Parathyroid adenoma (tissue), 2 donors: Measurements from ENCODE around the gene SLC2A4RG.

ENCODE experiments used
- H2AFZ ChIP-seq: fragments of 300-600 bp; sonication (generic); one replicate; pipeline ENCODE4 v1.7.0; 2017; ENCODE audit warnings: antibody characterized with exemption, mild to moderate bottlenecking
- H3K27ac ChIP-seq: fragments of 300-600 bp; sonication (generic); one replicate; pipeline ENCODE4 v1.7.0; 2017
- H3K27me3 ChIP-seq: fragments of 300-600 bp; sonication (generic); one replicate; pipeline ENCODE4 v1.7.0; 2017; ENCODE audit warnings: low read length; ENCODE audit not compliant: control insufficient read depth, insufficient read depth
- H3K36me3 ChIP-seq: fragments of 300-600 bp; sonication (generic); one replicate; pipeline ENCODE4 v1.7.0; 2017; ENCODE audit warnings: low read length; ENCODE audit not compliant: control insufficient read depth, insufficient read depth
- H3K4me1 ChIP-seq: fragments of 300-600 bp; sonication (generic); one replicate; pipeline ENCODE4 v1.7.0; 2017; ENCODE audit warnings: control low read depth
- H3K4me2 ChIP-seq: fragments of 300-600 bp; sonication (generic); one replicate; pipeline ENCODE4 v1.7.0; 2017; ENCODE audit warnings: low read length
- H3K4me3 ChIP-seq: fragments of 300-600 bp; sonication (generic); one replicate; pipeline ENCODE4 v1.7.0; 2017; ENCODE audit warnings: low read depth, low read length
- H3K79me2 ChIP-seq: fragments of 300-600 bp; sonication (generic); one replicate; pipeline ENCODE4 v1.7.0; 2017; ENCODE audit warnings: control low read depth
- H3K9ac ChIP-seq: fragments of 300-600 bp; sonication (generic); one replicate; pipeline ENCODE4 v1.7.0; 2017; ENCODE audit warnings: mild to moderate bottlenecking
- H3K9me3 ChIP-seq: fragments of 300-600 bp; sonication (generic); one replicate; pipeline ENCODE4 v1.7.0; 2017; ENCODE audit warnings: low read length; ENCODE audit not compliant: control insufficient read depth
- TF ChIP-seq, protein P1 (sequence below): fragments of 300-600 bp; sonication (generic); IDR thresholded peaks from one replicate; pipeline ENCODE4 v1.7.0; 2017; ENCODE audit warnings: antibody characterized with exemption, mild to moderate bottlenecking
- donor health status: primary hyperparathyroidism.

Gene SLC2A4RG

GRCh38 chr20:63748934-63749270 lies 9.3 kb downstream of the SLC2A4RG start:
- no peaks in the 10 kb centered on the region for H3K36me3 ChIP-seq
- H3K27ac ChIP-seq, result no peak overlapping the region
- no peaks in the 10 kb centered on the region for H3K9me3 ChIP-seq
- H3K4me2 ChIP-seq, result no peak overlapping the region
- no peak overlapping the region for H3K9ac ChIP-seq
- TF ChIP-seq, protein P1, sequence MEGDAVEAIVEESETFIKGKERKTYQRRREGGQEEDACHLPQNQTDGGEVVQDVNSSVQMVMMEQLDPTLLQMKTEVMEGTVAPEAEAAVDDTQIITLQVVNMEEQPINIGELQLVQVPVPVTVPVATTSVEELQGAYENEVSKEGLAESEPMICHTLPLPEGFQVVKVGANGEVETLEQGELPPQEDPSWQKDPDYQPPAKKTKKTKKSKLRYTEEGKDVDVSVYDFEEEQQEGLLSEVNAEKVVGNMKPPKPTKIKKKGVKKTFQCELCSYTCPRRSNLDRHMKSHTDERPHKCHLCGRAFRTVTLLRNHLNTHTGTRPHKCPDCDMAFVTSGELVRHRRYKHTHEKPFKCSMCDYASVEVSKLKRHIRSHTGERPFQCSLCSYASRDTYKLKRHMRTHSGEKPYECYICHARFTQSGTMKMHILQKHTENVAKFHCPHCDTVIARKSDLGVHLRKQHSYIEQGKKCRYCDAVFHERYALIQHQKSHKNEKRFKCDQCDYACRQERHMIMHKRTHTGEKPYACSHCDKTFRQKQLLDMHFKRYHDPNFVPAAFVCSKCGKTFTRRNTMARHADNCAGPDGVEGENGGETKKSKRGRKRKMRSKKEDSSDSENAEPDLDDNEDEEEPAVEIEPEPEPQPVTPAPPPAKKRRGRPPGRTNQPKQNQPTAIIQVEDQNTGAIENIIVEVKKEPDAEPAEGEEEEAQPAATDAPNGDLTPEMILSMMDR, result no peak
- no peaks in the 10 kb centered on the region for H3K4me1 ChIP-seq
- H2AFZ ChIP-seq, result no peak overlapping the region
- H3K4me3 ChIP-seq, result no peak overlapping the region
- peaks cover 1% of the 10 kb centered on the region for H3K79me2 ChIP-seq
- H3K27me3 ChIP-seq, result no peaks in the 10 kb centered on the region

DNA sequence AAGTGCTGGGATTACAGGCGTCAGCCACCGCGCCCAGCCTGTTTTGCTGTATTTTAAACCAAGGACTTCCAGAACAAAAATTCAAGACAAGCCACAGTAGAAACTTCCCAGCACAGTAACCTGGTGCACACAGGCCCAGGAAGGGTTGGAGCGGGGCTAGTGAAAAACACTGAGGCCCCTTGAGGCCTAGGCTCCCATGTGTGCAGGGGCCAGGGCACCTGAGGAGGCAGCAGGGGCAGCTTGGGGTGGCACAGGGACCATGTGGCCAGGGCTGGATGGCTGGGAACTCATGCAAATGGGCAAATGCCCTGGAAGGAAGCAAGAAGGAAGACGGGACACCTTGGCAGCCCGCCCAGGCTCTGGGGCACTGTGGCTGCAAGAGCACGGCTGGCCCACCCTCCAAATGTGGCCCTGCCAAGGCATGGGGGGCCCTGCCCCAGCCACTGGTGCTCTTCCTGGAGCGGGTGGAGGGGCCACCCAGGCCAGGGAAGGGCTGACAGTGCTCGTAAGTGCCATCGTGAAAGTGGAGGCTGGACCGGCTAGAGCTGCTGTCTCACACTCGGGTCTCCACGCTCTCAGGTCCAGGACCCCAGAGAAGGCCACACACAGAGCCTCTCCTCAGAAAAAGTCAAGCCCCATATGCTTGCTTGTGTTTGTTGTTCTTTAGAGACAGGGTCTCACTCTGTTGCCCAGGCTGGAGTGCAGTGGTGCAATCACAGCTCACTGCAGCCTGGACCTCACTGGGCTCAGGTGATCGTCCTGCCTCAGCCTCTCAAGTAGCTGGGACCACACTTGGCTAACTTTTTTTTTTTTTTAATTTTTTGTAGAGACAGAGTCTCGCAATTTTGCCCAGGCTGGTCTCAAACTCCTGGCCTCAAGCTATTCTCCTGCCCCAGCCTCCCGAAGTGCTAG lies 10.3 kb downstream of the SLC2A4RG start:
- Histone ChIP-seq H3K4me2 (no peak overlapping the region), H3K36me3 (no peaks in the 10 kb centered on the region), H3K9me3 (no peaks in the 10 kb centered on the region), H3K79me2 (peaks cover 3% of the 10 kb centered on the region), H3K4me1 (no peaks in the 10 kb centered on the region), H3K27me3 (no peaks in the 10 kb centered on the region), H2AFZ (no peak overlapping the region), H3K27ac (no peak overlapping the region), H3K4me3 (no peak overlapping the region), H3K9ac (no peak overlapping the region)
- TF ChIP-seq, protein P1, result no peak

DNA sequence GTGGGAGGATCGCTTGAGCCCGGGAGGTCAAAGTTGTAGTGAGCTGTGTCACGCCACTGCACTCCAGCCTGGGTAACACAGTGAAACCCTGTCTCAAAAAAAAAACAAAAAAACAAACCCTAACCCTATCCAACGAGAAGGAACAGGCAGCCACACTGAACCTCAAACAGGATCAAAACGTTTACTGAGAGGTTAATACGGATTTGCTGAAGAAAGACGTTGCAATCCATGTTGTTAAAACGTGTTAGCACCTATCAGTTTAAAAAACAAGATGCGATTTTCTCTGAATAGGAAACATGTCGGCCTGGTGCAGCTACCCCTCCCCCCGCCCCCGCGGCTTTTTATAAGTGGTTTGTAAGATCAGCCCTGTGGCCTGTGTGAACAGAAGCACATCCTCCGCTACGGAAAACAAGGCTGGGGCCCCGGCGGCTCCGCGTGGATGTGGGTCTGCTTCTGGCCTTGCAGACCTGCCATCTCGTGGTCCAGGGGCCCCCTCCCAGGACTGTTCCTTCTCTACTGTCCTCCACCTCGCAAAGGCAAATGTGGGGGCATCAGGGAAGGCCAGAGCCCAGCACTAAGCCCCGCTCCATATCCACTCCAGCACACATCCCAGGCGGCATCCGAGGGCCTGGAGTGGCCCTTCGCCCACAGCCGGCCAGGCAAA lies 11.4 kb downstream of the SLC2A4RG start:
- Histone ChIP-seq H3K27me3 (no peaks in the 10 kb centered on the region), H3K36me3 (no peaks in the 10 kb centered on the region), H2AFZ (no peak overlapping the region), H3K4me2 (no peak overlapping the region), H3K79me2 (peaks cover 3% of the 10 kb centered on the region), H3K4me3 (no peak overlapping the region), H3K9ac (no peak overlapping the region), H3K9me3 (no peaks in the 10 kb centered on the region), H3K4me1 (no peaks in the 10 kb centered on the region), H3K27ac (no peak overlapping the region)
- TF ChIP-seq, protein P1, result no peak

DNA sequence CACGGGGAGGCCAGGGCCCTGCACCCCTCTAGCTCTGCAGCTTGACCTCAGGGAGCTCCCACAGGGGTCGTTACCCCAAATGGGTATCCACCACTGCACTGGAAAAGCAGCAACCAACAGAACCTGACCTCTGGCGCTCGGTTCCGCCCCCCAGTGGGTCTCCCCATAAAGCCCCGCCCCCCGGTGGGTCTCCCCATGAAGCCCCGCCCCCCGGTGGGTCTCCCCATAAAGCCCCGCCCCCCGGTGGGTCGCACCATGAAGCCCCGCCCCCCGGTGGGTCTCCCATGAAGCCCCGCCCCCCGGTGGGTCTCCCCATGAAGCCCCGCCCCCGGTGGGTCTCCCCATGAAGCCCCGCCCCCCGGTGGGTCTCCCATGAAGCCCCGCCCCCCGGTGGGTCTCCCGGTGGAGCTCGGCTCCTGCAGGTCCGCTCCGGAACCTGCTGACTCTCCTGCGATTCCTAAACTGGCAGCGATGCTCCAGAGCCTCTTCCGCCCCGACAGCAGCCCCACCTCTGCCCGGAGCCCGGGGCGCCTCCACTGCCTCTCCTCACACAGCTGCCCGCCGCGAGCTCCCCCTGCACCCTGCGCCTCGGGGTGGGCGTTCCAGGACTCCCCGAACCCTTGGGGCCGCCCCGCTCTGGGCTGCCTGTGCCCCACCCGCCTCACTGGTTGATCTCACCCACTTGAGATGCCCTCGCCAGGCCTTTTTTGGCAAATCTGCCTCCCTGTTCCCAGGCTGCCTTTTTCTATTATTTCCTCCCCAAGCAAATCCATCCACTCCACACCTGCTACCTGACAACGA lies 12.1 kb downstream of the SLC2A4RG start:
- Histone ChIP-seq H3K79me2 (peaks cover 3% of the 10 kb centered on the region), H3K9me3 (no peaks in the 10 kb centered on the region), H3K27ac (no peak overlapping the region), H3K27me3 (no peaks in the 10 kb centered on the region), H3K4me2 (no peak overlapping the region), H3K36me3 (no peaks in the 10 kb centered on the region), H2AFZ (no peak overlapping the region), H3K9ac (no peak overlapping the region), H3K4me1 (no peaks in the 10 kb centered on the region), H3K4me3 (no peak overlapping the region)
- TF ChIP-seq, protein P1, result no peak
